Endodermal cell (in vitro differentiated cells): Measurements from ENCODE around the gene CDC14C. TPM values are rescaled to one million over a fixed set of nuclear protein-coding genes. Genes with fewer than 3 reads are reported as not detected.

Experiments
- DNase-seq: peaks from one replicate; pipeline ENCODE4 v3.0.0-alpha.2; 2017
- H3K27ac ChIP-seq: 2 replicates; pipeline ENCODE4 v1.5.1; 2013; ENCODE audit warnings: mild to moderate bottlenecking, low read depth, low read length, moderate library complexity
- H3K27me3 ChIP-seq: 2 replicates; pipeline ENCODE4 v1.6.1; 2013; ENCODE audit warnings: mild to moderate bottlenecking, low read length, moderate library complexity; ENCODE audit not compliant: insufficient read depth, control insufficient read depth, poor library complexity, severe bottlenecking
- H3K36me3 ChIP-seq: 2 replicates; pipeline ENCODE4 v1.7.0; 2013; ENCODE audit warnings: mild to moderate bottlenecking, low read length, moderate library complexity; ENCODE audit not compliant: control insufficient read depth, insufficient read depth
- H3K4me1 ChIP-seq: one replicate; pipeline ENCODE4 v1.7.0; 2013; ENCODE audit warnings: low read length; ENCODE audit not compliant: control insufficient read depth, insufficient read depth
- H3K4me3 ChIP-seq: 2 replicates; pipeline ENCODE4 v1.5.1; 2013; ENCODE audit warnings: mild to moderate bottlenecking, low read length, moderate library complexity
- H3K9ac ChIP-seq: 2 replicates; pipeline ENCODE4 v1.6.1; 2013; ENCODE audit warnings: mild to moderate bottlenecking, low read length, moderate library complexity; ENCODE audit not compliant: poor library complexity, severe bottlenecking; ENCODE audit errors: extremely low read depth
- H3K9me3 ChIP-seq: 2 replicates; pipeline ENCODE4 v1.6.1; 2013; ENCODE audit warnings: mild to moderate bottlenecking, low read length, moderate library complexity; ENCODE audit not compliant: control insufficient read depth
- H3K27ac Mint-ChIP-seq: 2 replicates; pipeline ENCODE4 v1.8.0; 2020; ENCODE audit warnings: mixed read lengths
- H3K27me3 Mint-ChIP-seq: 2 replicates; pipeline ENCODE4 v1.8.0; 2021; ENCODE audit warnings: mild to moderate bottlenecking, mixed read lengths; ENCODE audit not compliant: insufficient read depth
- H3K36me3 Mint-ChIP-seq: 2 replicates; pipeline ENCODE4 v1.8.0; 2020; ENCODE audit warnings: low read depth, mixed read lengths
- H3K4me1 Mint-ChIP-seq: 2 replicates; pipeline ENCODE4 v1.8.0; 2020; ENCODE audit warnings: mixed read lengths
- H3K4me3 Mint-ChIP-seq: 2 replicates; pipeline ENCODE4 v1.8.0; 2020; ENCODE audit warnings: mild to moderate bottlenecking, moderate library complexity, mixed read lengths
- H3K9me3 Mint-ChIP-seq: 2 replicates; pipeline ENCODE4 v1.8.0; 2020; ENCODE audit warnings: mild to moderate bottlenecking, mixed read lengths
- CTCF ChIP-seq: fragments of 200-600 bp; sonication (generic); conservative IDR thresholded peaks from 2 replicates; pipeline ENCODE4 v1.5.0; 2021; ENCODE audit warnings: antibody characterized with exemption, mild to moderate bottlenecking
- WGBS, 2 experiments: methylation state at CpG; one replicate each; pipeline versions ENCODE4 v1.1.5 to v1.1.7; 2013; ENCODE audit warnings: missing lambda C conversion rate in 2 of 2, mixed read lengths in 1 of 2; ENCODE audit not compliant: insufficient coverage in 1 of 2, insufficient read length in 1 of 2; 5-methylcytosine and 5-hydroxymethylcytosine counted together
- total RNA-seq, 2 donors: library from RNA; stranded (reverse); fragmentation: NEBNext Ultra II Directional in 1 of 2; extraction: Animal tissue kit (Norgen Biotek cat#: 25700) in 1 of 2; gene quantifications; 2 replicates in 1 of 2; 3 replicates in 1 of 2; pipeline ENCODE4 v1.2.1, GENCODE V29; 2021

The CDC14C gene
- total RNA-seq, 2 donors from 2014 or later: not detected

- DNase-seq: no peak
- Mint-ChIP-seq H3K4me3 (no peak overlapping the region), H3K27ac (no peak overlapping the region), H3K9me3 (peaks cover 6% of the 10 kb centered on the region), H3K36me3 (no peaks in the 10 kb centered on the region), H3K27me3 (peaks cover 3% of the 10 kb centered on the region), H3K4me1 (no peaks in the 10 kb centered on the region)
- TF ChIP-seq CTCF: no peak
- Histone ChIP-seq H3K4me1 (no peaks in the 10 kb centered on the region), H3K36me3 (no peaks in the 10 kb centered on the region), H3K4me3 (no peak overlapping the region), H3K9me3 (no peaks in the 10 kb centered on the region), H3K9ac (no peak overlapping the region), H3K27ac (no peak overlapping the region), H3K27me3 (no peaks in the 10 kb centered on the region)
- 92 to 94% methylated on average over 2 of the region's 2 CpGs for WGBS, 2 experiments
These were observed 43.5 kb upstream of the CDC14C start for GRCh38 chr7:48880851-48881250.

GRCh38 chr7:48887500-48887899 lies 36.8 kb upstream of the CDC14C start:
- Mint-ChIP-seq H3K4me1 (no peaks in the 10 kb centered on the region), H3K4me3 (no peak overlapping the region), H3K27me3 (peaks cover 3% of the 10 kb centered on the region), H3K27ac (no peak overlapping the region), H3K36me3 (no peaks in the 10 kb centered on the region), H3K9me3 (peaks cover 26% of the 10 kb centered on the region)
- Histone ChIP-seq H3K27ac (no peak overlapping the region), H3K4me3 (no peak overlapping the region), H3K9me3 (peaks cover 20% of the 10 kb centered on the region), H3K27me3 (no peaks in the 10 kb centered on the region), H3K4me1 (no peaks in the 10 kb centered on the region), H3K9ac (no peak overlapping the region), H3K36me3 (no peaks in the 10 kb centered on the region)
- TF ChIP-seq CTCF: no peak
- no peak for DNase-seq
- WGBS, 2 experiments: 69 to 70% methylated on average over 1 to 2 of the region's 2 CpGs

GRCh38 chr7:48894574-48894973 lies 29.8 kb upstream of the CDC14C start:
- Mint-ChIP-seq H3K27me3 (no peaks in the 10 kb centered on the region), H3K4me3 (no peak overlapping the region), H3K9me3 (peaks cover 36% of the 10 kb centered on the region), H3K36me3 (no peaks in the 10 kb centered on the region), H3K27ac (no peak overlapping the region), H3K4me1 (no peaks in the 10 kb centered on the region)
- no peaks in the 10 kb centered on the region for H3K4me1 ChIP-seq
- TF ChIP-seq CTCF: peak; percentile 28
- no peak overlapping the region for H3K9ac ChIP-seq
- no peaks in the 10 kb centered on the region for H3K27me3 ChIP-seq
- H3K27ac ChIP-seq: no peak overlapping the region
- H3K4me3 ChIP-seq: no peak overlapping the region
- no peak for DNase-seq
- H3K9me3 ChIP-seq: peaks cover 25% of the 10 kb centered on the region
- no peaks in the 10 kb centered on the region for H3K36me3 ChIP-seq
- WGBS, 2 experiments: 82% methylated on average over 1 of the region's 1 CpG; no CpG with 5 or more reads in 1 of the 2 experiments
